ENCODE data around the gene C6orf118.

The C6orf118 gene

DNA sequence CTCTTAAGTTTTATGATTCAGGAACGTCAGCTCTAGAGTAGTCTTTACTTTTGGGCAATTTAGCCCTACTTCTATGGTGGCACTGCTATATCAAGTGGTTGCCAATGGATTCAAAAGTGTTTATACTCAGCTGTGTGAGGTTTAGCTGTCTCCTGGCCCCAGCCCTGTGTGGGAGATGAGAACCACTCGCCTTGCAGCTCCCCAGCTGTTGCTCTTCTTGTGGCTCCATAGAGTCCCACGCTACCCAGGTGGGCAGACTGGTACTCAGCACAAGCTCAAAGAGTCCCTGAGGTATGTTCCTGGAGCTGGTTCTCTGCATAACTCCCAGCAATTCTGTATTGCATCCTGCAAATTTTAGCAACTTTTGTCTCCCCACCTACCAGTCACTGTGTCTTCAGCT, 59.6 kb downstream of the C6orf118 start:
- in situ Hi-C loops (cut with HindIII; ENCODE audit: low sequenced_read_pairs): no loop called here
- H3K4me3 ChIP-seq (ENCODE audit: low read depth, low read length): no peak overlapping the region
- TF ChIP-seq, protein P1, sequence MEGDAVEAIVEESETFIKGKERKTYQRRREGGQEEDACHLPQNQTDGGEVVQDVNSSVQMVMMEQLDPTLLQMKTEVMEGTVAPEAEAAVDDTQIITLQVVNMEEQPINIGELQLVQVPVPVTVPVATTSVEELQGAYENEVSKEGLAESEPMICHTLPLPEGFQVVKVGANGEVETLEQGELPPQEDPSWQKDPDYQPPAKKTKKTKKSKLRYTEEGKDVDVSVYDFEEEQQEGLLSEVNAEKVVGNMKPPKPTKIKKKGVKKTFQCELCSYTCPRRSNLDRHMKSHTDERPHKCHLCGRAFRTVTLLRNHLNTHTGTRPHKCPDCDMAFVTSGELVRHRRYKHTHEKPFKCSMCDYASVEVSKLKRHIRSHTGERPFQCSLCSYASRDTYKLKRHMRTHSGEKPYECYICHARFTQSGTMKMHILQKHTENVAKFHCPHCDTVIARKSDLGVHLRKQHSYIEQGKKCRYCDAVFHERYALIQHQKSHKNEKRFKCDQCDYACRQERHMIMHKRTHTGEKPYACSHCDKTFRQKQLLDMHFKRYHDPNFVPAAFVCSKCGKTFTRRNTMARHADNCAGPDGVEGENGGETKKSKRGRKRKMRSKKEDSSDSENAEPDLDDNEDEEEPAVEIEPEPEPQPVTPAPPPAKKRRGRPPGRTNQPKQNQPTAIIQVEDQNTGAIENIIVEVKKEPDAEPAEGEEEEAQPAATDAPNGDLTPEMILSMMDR (IDR thresholded peaks at IDR 0.05; ENCODE audit: low read depth, low read length, missing control alignments): no peak
- no peak for DNase-seq (ENCODE audit: low read depth)

DNA sequence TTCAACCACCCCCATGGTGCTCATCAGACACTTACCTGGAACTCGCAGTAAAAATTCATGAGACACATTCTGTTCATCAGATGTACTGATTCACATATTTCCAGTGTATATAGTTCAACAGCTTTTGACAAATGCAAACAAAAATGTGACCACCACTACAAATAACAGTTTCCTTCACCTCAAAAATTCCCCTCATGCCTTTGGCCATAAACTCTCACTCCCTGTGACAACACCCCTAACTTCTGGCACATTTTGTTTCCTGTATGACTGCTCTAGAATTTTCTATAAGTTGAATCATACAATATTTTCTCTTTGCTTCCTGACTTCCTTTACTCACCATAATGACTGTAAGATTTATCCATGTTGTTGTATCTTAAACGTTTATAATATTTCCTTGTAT, 63.7 kb downstream of the C6orf118 start:
- in situ Hi-C loops (cut with HindIII; ENCODE audit: low sequenced_read_pairs): no loop called here
- TF ChIP-seq, protein P1 (IDR thresholded peaks at IDR 0.05; ENCODE audit: low read depth, low read length, missing control alignments): no peak
- H3K4me3 ChIP-seq (ENCODE audit: low read depth, low read length): no peak overlapping the region
- DNase-seq (ENCODE audit: low read depth): no peak

DNA sequence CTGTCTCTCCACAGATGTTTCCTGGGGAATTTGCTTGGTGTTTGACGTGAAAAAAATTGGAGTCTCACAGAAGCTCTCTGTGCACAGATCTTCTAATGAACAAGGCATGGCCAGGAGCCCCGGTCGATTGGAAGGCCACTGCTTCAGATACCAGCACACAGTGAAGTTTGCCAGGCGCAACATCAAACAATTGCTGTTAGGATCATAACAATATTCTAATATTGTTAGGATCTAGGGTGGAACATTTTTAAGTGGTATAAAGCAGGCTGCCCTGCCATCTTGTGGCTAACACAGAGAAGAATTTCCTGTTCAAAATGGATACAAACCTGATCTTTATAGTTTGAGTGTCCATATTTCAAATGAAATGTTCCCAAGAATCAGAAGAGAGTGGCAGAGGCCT, 64.1 kb downstream of the C6orf118 start:
- peak; percentile 26 for DNase-seq (ENCODE audit: low read depth)
- TF ChIP-seq, protein P1 (IDR thresholded peaks at IDR 0.05; ENCODE audit: low read depth, low read length, missing control alignments): peak; percentile 47
- in situ Hi-C loops (cut with HindIII; ENCODE audit: low sequenced_read_pairs): no loop called here
- no peak overlapping the region for H3K4me3 ChIP-seq (ENCODE audit: low read depth, low read length)

DNA sequence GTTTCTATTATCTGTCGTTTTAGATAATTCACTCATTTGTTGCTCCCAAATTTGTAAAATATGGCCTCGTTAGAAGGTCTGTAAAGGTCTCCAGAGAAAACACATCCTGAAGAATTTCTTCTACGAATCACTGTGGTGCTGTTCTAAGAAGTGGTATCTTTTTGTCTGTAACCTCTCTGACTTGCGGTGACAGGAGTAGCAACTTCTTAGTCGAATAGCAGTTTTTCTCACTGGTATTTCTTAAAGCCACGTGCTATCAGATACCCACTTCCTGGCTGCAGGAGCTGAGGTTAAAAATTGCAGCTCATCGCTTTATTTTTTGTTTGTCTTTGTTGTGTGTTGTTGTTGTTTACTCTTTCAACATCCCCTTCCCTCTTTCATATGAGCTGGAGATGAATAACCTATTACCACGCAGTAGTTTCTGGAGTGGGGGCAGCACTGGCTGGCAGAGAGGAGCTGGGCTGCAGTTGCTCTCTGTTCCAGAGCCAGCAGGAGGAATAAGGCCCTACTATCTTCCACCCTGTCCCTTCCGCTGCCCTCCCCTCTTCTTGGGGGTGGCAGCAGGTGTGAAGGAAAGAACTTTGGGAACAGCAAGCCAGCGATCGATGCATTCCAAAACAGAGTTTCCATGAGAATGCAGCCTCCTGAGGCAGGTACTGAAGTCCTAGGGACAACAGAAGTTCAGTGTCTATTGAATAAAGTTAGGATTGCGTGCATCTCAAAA, 64.7 kb downstream of the C6orf118 start:
- H3K4me3 ChIP-seq (ENCODE audit: low read depth, low read length): no peak overlapping the region
- in situ Hi-C loops (cut with HindIII; ENCODE audit: low sequenced_read_pairs): no loop called here
- TF ChIP-seq, protein P1 (IDR thresholded peaks at IDR 0.05; ENCODE audit: low read depth, low read length, missing control alignments): no peak
- no peak for DNase-seq (ENCODE audit: low read depth)

DNA sequence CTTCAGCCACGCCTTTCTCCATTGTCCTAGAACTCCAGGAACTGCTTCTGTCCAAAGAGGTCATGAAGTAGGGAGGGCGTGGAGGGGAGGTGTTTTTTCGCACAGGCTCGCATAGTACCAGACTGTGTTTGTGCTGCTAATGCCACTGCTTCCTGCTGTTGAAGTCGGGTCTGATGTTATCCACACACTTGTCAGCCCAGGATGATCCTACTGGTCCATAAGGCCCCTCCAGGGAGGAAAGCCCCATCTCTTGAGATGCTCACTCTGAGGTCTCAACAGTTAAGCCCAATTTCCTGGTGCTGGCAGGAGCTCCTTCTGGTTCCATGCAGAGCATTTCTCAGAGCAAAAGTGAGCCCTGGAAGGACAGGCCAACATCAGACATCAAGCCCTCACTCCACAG, 65.6 kb downstream of the C6orf118 start:
- in situ Hi-C loops (cut with HindIII; ENCODE audit: low sequenced_read_pairs): no loop called here
- no peak overlapping the region for H3K4me3 ChIP-seq (ENCODE audit: low read depth, low read length)
- TF ChIP-seq, protein P1 (IDR thresholded peaks at IDR 0.05; ENCODE audit: low read depth, low read length, missing control alignments): no peak
- DNase-seq (ENCODE audit: low read depth): no peak

DNA sequence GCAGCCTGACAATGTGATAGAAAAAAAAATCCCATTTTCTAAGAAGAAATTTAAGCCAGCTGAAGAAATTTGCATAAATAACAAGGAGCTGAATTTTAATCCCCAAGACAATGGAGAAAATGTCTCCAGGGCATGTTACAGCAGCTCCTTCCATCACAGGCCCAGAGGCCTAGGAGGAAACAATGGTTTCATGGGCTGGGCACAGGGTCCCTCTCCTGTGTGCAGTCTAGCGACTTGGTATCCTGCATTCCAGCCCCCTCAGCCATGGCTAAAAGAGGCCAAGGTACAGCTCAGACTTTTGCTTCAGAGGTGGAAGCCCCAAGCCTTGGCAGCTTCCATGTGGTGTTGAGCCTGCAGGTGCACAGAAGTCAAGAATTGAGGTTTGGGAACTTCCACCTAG, 73.1 kb downstream of the C6orf118 start:
- no peak for DNase-seq (ENCODE audit: low read depth)
- in situ Hi-C loops (cut with HindIII; ENCODE audit: low sequenced_read_pairs): no loop called here
- H3K4me3 ChIP-seq (ENCODE audit: low read depth, low read length): no peak overlapping the region
- TF ChIP-seq, protein P1 (IDR thresholded peaks at IDR 0.05; ENCODE audit: low read depth, low read length, missing control alignments): no peak

Measured in astrocyte of the cerebellum (primary cell).